ENCODE data around the gene DMXL1.

GRCh38 chr5:119274767-119275130, 203.9 kb downstream of the DMXL1 start:
- TF ChIP-seq CTCF (IDR thresholded peaks at IDR 0.05; ENCODE audit: low read length) (no peak), EZH2 (IDR thresholded peaks at IDR 0.05; ENCODE audit: borderline replicate concordance, low read length) (no peak)
